HUES48 (cell line): Measurements from ENCODE around the gene SFT2D2.
A peak's percentile ranks its signal among the peaks of the same experiment; 100 is the strongest.
"Not testable (repeated sequence)": the region's sequence is repeated elsewhere in the genome, so short reads cannot be mapped to it uniquely, and the experiment has no call there.

Experiments
- H3K27ac ChIP-seq: one replicate; pipeline ENCODE4 v1.7.0; 2013; ENCODE audit warnings: low read depth, low read length, inconsistent platforms
- H3K27me3 ChIP-seq: 2 replicates; pipeline ENCODE4 v1.6.1; 2013; ENCODE audit warnings: mild to moderate bottlenecking, low read length; ENCODE audit not compliant: control insufficient read depth, insufficient read depth
- H3K36me3 ChIP-seq: 2 replicates; pipeline ENCODE4 v1.6.1; 2013; ENCODE audit warnings: low read length; ENCODE audit not compliant: control insufficient read depth, insufficient read depth
- H3K4me1 ChIP-seq: 2 replicates; pipeline ENCODE4 v1.6.1; 2013; ENCODE audit warnings: mild to moderate bottlenecking, low read length; ENCODE audit not compliant: control insufficient read depth, insufficient read depth
- H3K4me3 ChIP-seq: 2 replicates; pipeline ENCODE4 v1.5.1; 2013; ENCODE audit warnings: mild to moderate bottlenecking, low read depth, low read length
- H3K9ac ChIP-seq: 2 replicates; pipeline ENCODE4 v1.6.1; 2013; ENCODE audit warnings: mild to moderate bottlenecking, low read depth, low read length, moderate library complexity
- H3K9me3 ChIP-seq: 2 replicates; pipeline ENCODE4 v1.6.1; 2013; ENCODE audit warnings: low read length; ENCODE audit not compliant: control insufficient read depth, insufficient read depth

The SFT2D2 gene

DNA sequence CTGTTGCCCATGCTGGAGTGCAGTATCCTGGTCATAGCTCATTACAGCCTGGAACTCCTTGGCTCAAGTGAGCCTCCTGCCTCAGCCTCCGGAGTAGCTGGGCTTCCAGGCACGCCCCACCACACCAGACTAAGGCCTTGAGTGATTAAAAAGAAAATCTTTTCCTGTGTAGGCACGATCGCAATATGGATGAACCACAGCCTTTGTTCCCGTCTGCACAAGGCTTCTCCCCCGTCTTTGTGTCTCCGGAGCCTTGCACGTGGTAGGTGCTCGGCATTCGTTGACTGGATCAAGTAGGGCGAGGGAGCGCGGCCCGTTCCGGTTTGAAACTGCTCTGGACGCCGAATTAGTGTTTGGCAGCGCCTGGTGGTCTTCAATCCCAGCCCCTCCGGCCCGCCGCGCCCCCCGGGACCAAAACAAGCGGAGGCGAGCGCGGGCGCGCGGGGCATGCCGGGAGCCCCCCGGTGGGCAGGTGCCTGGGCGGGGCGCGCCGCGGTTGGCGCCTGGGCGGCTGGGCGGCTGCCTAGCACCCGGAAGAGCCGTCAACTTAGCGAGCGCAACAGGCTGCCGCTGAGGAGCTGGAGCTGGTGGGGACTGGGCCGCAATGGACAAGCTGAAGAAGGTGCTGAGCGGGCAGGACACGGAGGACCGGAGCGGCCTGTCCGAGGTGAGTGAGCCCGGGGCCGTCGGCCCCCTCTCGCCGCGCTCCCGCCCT is at the start of gene SFT2D2:
Gene SFT2D2 (plus strand): TSS at position 529 of the 715 bp plus-strand sequence. CDS start 76 bp downstream, at position 605.
- H3K9me3 ChIP-seq, result peaks cover 3% of the 10 kb centered on the region; the same call in 1 of the 2 replicates
- no peaks in the 10 kb centered on the region for H3K36me3 ChIP-seq
- peak within 1 kb of the TSS; percentile 86 for H3K9ac ChIP-seq
- H3K27ac ChIP-seq, result peak within 1 kb of the TSS; percentile 86
- peak within 1 kb of the TSS; percentile 93 for H3K4me3 ChIP-seq
- H3K4me1 ChIP-seq, result 0 out of 2 replicates have a peak, but pooled peaks cover 8% of the 10 kb centered on the region
- H3K27me3 ChIP-seq, result peaks cover 3% of the 10 kb centered on the region; the same call in 1 of the 2 replicates

DNA sequence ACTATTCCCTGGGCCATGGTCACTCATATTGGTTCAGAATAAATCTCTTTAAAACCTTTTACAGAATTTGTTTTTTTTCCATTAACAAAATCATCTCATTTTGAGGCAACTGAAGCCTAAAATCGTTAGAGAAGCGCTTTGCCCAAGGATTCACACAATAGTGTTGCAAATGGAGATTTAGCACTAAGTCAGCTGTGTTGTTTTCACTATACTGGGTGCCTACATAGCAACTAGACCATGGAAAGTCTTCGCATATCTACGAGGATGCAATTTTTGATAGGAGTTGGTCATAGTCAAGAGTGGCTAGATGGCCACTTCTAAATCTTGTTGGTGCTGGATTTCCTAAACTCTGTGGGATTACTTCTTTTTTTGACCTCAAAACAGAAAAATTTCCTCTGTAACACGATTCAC is 47.6 kb upstream of the SFT2D2 start:
- peak overlapping the region; percentile 53 for H3K9ac ChIP-seq
- peak overlapping the region; percentile 93 for H3K27ac ChIP-seq
- H3K9me3 ChIP-seq, result no peaks in the 10 kb centered on the region
- H3K4me3 ChIP-seq, result peak overlapping the region; percentile 81
- no peaks in the 10 kb centered on the region for H3K27me3 ChIP-seq
- peaks cover 13% of the 10 kb centered on the region for H3K4me1 ChIP-seq
- no peaks in the 10 kb centered on the region for H3K36me3 ChIP-seq

DNA sequence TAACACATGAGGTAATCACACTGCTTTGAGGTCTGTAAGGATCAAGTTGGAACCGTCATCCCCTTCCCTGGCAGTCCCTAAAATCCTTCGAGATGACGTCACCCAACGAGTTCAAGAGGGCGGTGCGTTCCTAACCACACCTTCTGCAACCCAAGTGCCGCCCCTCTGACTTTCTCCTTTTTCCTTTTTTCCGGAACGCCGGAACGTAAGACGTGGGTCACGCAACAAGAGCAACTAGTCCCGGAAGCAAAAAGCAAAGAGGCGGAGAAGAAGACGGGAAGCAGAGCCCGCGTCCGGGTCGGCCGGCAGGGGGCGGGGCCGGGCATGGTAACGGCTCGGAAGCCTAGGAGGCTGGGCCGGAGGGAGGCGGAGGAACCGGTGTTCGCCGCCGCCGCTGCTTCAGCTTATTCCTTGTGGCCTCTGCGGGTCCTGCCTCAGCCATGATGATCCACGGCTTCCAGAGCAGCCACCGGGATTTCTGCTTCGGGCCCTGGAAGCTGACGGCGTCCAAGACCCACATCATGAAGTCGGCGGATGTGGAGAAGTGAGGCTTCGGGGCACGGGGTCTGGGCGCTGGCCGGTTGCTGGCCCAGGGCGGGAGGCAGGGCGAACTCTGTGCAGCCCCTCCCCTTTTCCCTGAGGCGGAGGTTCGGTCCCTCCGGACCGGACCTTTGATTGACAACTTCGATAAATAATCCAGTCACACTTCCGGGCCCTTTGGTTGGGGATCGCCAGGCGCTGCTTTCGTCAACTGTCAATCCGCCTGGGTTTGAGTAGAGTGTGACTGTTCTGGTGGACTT is 47.0 kb upstream of the SFT2D2 start, which contains the start of gene TIPRL:
Gene TIPRL (plus strand): TSS at position 325 of the 800 bp plus-strand sequence. CDS start 116 bp downstream, at position 441.
- Histone ChIP-seq H3K4me1 (peaks cover 13% of the 10 kb centered on the region), H3K36me3 (no peaks in the 10 kb centered on the region), H3K4me3 (peak within 1 kb of the TSS; percentile 81), H3K27ac (peak within 1 kb of the TSS; percentile 93), H3K27me3 (no peaks in the 10 kb centered on the region), H3K9ac (peak within 1 kb of the TSS; percentile 76), H3K9me3 (no peaks in the 10 kb centered on the region)

DNA sequence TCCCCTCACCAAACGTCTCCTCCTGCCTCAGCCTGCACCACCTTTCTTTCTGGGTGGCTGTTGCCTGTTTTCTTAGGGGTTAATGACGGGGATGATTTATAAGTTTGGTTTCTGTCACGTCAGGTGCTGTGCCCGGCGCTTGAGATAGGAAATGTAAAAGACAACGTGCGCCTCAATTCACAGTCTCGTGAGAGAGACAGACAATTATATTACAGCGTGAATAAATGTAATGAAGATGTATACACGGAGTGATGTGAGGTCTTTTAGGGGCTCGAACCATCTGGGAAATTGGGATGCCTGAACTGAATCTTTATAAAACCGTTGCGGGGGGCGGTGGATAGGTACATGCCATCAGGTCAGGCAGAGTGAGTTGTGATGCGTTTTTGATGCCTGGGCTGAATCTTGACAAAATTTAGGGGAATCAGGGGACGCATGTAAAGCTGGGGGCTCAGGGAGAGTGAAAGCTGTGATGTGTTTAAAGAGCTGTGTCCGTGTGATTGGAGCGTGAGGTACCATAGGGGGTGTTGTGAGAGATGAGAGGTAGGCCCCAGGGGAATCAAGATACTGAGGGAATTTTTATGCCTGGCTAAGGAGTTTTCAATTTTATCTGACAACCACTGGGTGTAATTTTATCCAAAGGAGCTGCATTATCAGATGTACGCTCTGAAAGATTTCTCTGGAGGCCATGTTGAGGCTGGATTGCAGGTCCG is 46.2 kb upstream of the SFT2D2 start:
- Histone ChIP-seq H3K4me1 (peaks cover 13% of the 10 kb centered on the region), H3K9ac (peak overlapping the region; percentile 76), H3K36me3 (no peaks in the 10 kb centered on the region), H3K27me3 (no peaks in the 10 kb centered on the region), H3K4me3 (peak overlapping the region; percentile 81), H3K9me3 (no peaks in the 10 kb centered on the region), H3K27ac (peak overlapping the region; percentile 93)

DNA sequence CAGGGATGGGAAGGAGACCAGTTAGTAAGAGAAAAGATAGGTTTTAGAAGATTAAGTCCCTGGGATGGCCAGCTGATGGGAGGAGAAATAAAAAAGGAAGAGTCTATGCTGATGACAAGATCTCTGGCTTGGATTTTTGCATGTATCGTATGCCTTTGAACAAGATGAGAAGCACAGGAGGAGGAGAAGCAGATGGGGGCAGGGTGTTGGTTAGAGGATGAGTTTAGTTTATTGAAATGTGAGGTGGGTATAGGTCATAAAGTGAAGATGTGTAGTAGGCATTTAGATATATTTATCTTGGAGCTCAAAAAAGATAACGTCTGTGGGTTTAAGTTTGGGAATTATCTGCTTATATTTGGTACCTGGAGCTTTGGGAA is 45.7 kb upstream of the SFT2D2 start:
- Histone ChIP-seq H3K9ac (no peak overlapping the region), H3K4me1 (peaks cover 13% of the 10 kb centered on the region), H3K27ac (no peak overlapping the region), H3K27me3 (no peaks in the 10 kb centered on the region), H3K36me3 (0 out of 2 replicates have a peak, but pooled peaks cover 2% of the 10 kb centered on the region), H3K4me3 (peak overlapping the region; percentile 81), H3K9me3 (no peaks in the 10 kb centered on the region)

DNA sequence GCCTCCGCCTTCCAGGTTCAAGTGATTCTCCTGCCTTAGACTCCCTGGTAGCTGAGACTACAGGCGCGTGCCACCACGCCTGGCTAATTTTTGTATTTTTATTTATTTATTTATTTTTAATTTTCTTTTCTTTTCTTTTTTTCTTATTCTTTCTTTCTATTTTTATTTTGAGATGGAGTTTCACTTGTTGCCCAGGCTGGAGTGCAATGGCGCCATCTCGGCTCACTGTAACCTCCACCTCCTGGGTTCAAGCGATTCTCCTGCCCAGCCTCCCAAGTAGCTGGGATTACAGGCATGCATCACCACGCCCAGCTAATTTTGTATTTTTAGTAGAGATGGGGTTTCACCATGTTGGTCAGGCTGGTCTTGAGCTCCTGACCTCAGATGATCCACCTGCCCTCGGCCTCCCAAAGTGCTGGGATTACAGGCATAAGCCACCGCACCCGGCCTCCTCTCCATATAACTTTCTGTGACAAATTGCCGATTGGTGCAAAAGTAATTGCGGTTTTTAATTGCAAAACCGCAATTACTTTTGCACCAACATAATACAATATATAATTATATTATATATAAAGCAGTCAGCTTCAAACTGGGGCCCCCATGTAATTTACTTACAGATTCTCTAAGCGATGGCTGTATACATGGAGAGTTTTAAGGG is 44.6 kb upstream of the SFT2D2 start:
- not testable (repeated sequence) for H3K36me3 ChIP-seq, H3K9ac ChIP-seq

DNA sequence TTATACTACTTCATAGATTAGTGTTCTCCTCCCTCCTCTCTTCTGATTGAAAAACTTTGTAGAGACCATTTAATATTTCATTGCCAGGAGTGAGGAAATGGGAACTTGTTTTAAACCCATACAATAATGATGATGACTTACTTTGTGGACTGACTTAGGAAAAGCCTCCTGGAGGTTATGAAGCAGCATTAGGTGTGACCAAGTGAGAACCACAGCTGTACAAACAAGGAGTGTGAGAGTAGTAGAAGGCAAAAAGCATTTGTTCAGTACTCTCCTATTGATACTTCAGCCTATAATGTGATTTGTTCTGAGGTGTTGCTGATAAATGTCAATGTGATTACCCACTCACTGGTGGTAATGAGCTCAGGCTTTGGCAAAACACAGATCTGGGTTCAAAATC is 38.6 kb upstream of the SFT2D2 start:
- Histone ChIP-seq H3K9ac (no peak overlapping the region), H3K36me3 (peaks cover 18% of the 10 kb centered on the region)

More for the DNA sequence above, 44.6 kb upstream of the SFT2D2 start:
- H3K9me3 ChIP-seq, H3K27me3 ChIP-seq, H3K4me3 ChIP-seq, H3K27ac ChIP-seq: not testable (repeated sequence)
- H3K4me1 ChIP-seq, result peaks cover 13% of the 10 kb centered on the region

DNA sequence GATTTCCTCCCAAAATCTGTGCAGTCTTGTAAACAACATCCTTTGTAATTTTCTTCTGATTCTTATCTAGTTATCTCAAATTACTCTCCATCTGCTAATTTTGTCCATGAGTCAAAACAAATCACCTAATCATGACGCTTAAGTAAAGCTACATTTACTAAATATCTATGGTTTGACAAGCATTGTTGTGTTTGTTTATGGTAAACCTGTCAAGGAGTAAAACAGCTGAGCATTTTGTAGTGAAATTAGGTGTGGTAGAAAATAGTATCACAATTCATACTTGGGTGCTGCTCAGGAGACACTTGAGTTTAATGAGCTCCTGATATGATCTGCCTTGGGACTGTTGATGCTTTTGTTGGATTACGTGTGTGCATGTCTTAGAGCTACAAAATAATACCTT is 35.4 kb upstream of the SFT2D2 start:
- Histone ChIP-seq H3K27ac (no peak overlapping the region), H3K9me3 (no peaks in the 10 kb centered on the region), H3K27me3 (no peaks in the 10 kb centered on the region), H3K36me3 (peaks cover 16% of the 10 kb centered on the region), H3K4me3 (no peak overlapping the region), H3K4me1 (no peaks in the 10 kb centered on the region), H3K9ac (no peak overlapping the region)

More for the DNA sequence above, 38.6 kb upstream of the SFT2D2 start:
- H3K27me3 ChIP-seq, result no peaks in the 10 kb centered on the region
- H3K4me3 ChIP-seq, result no peak overlapping the region
- no peaks in the 10 kb centered on the region for H3K4me1 ChIP-seq
- no peak overlapping the region for H3K27ac ChIP-seq
- H3K9me3 ChIP-seq, result no peaks in the 10 kb centered on the region

DNA sequence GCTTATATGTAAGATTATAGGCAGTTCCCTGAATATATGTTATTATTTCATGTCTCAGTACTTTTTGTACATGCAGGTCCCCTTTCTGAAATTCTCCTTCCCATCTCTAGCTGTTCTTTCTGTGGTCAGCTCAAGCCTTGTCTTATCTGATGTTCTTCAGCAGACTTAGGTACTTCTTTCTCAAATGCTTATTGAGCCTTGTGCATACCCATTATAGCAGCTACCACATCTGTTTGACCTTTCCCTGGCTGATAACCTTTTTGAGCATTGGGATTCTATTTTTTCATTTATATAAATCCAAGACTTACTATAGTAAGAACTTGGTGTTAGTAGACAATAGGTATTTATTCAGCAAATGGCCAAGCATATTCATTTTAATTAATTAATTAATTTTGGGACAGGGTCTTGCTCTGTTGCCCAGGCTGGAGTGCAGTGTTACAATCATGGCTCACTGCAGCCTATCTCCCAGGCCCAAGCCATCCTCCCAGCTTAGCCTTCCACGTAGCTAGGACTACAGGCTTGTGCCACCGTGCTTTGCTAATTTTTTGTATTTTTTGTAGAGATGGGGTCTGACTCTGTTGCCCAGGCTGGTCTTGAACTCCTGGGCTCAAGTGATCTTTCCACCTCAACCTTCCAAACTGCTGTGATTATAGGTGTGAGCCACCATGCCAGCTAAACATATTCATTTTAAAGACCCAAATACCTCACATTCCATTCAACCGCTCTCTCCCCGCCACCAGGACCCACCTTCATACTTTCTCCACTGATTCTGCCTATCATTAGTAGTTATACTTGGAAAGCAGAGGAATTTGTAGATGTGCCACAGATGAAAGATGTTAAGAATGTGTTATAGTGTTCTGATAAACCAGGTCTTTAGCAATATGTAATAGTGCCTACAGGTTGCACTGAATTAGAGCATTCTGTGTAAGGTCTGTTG is 30.3 kb upstream of the SFT2D2 start:
- Histone ChIP-seq H3K27ac (no peak overlapping the region), H3K9me3 (no peaks in the 10 kb centered on the region), H3K36me3 (peaks cover 36% of the 10 kb centered on the region), H3K4me3 (no peak overlapping the region), H3K27me3 (no peaks in the 10 kb centered on the region), H3K9ac (no peak overlapping the region), H3K4me1 (peaks cover 4% of the 10 kb centered on the region; the same call in 1 of the 2 replicates)
